ENCODE measurements around the gene HYDIN.

The HYDIN gene

GRCh38 chr16:71226229-71227141, 4.0 kb downstream of the HYDIN start:
- no peak for DNase-seq (ENCODE audit: low read depth)
- no peak overlapping the region for H3K4me3 ChIP-seq (ENCODE audit: low read length)
- no peak for TF ChIP-seq CTCF (conservative IDR thresholded peaks at IDR 0.05; ENCODE audit: low read depth, low read length)

- DNase-seq (ENCODE audit: low read depth) = no peak
- TF ChIP-seq CTCF (conservative IDR thresholded peaks at IDR 0.05; ENCODE audit: low read depth, low read length) = no peak
- no peak overlapping the region for H3K4me3 ChIP-seq (ENCODE audit: low read length)
These were observed 5.4 kb downstream of the HYDIN start for GRCh38 chr16:71225145-71225544.

- DNase-seq (ENCODE audit: low read depth) = no peak
- H3K4me3 ChIP-seq (ENCODE audit: low read length) = no peak overlapping the region
- no peak for TF ChIP-seq CTCF (conservative IDR thresholded peaks at IDR 0.05; ENCODE audit: low read depth, low read length)
These were observed 12.1 kb downstream of the HYDIN start for GRCh38 chr16:71218306-71218963.

GRCh38 chr16:71217506-71217905, 13.0 kb downstream of the HYDIN start:
- TF ChIP-seq CTCF (conservative IDR thresholded peaks at IDR 0.05; ENCODE audit: low read depth, low read length) = no peak
- DNase-seq (ENCODE audit: low read depth) = no peak
- H3K4me3 ChIP-seq (ENCODE audit: low read length) = no peak overlapping the region

GRCh38 chr16:71216714-71217113, 13.8 kb downstream of the HYDIN start:
- H3K4me3 ChIP-seq (ENCODE audit: low read length) = no peak overlapping the region
- TF ChIP-seq CTCF (conservative IDR thresholded peaks at IDR 0.05; ENCODE audit: low read depth, low read length) = peak; percentile 11
- DNase-seq (ENCODE audit: low read depth) = no peak

GRCh38 chr16:71214746-71215381, 15.7 kb downstream of the HYDIN start:
- no peak for TF ChIP-seq CTCF (conservative IDR thresholded peaks at IDR 0.05; ENCODE audit: low read depth, low read length)
- DNase-seq (ENCODE audit: low read depth) = no peak
- no peak overlapping the region for H3K4me3 ChIP-seq (ENCODE audit: low read length)

All from retinal pigment epithelial cell (primary cell).